Uterus (tissue), 4 donors: ENCODE data around the gene C1R. TPM values are rescaled to one million over a fixed set of nuclear protein-coding genes. Genes with fewer than 3 reads are reported as not detected.

Experiments used
- DNase-seq, 2 donors: peaks; one replicate each; pipeline ENCODE4 v3.0.0-alpha.2; 2019 to 2020
- H3K27ac ChIP-seq, 2 donors: fragments of 200-600 bp; sonication (generic); 1 replicate in 1 of 2; 2 replicates in 1 of 2; pipeline ENCODE4 v1.5.1; 2016 to 2018
- H3K27me3 ChIP-seq, 2 donors: fragments of 200-600 bp; sonication (generic); one replicate each; pipeline ENCODE4 v1.5.1; 2018 to 2019; ENCODE audit warnings: control low read depth in 1 of 2
- H3K36me3 ChIP-seq, 2 donors: fragments of 200-600 bp; sonication (generic); one replicate each; pipeline ENCODE4 v1.5.1; 2019; ENCODE audit warnings: control low read depth in 1 of 2
- H3K4me1 ChIP-seq, 2 donors: fragments of 200-600 bp; sonication (generic); one replicate each; pipeline ENCODE4 v1.5.1; 2018 to 2019; ENCODE audit warnings: control low read depth in 1 of 2
- H3K4me3 ChIP-seq, 2 donors: fragments of 200-600 bp; sonication (generic); 1 replicate in 1 of 2; 2 replicates in 1 of 2; pipeline ENCODE4 v1.5.1; 2018 to 2019; ENCODE audit warnings: mild to moderate bottlenecking in 1 of 2
- H3K9me3 ChIP-seq, 2 donors: fragments of 200-600 bp; sonication (generic); one replicate each; pipeline ENCODE4 v1.5.1; 2019; ENCODE audit warnings: control low read depth in 1 of 2
- POLR2A ChIP-seq, 2 donors: fragments of 450-650 bp; IDR thresholded peaks; one replicate each; pipeline ENCODE4 v1.6.1; 2016; ENCODE audit warnings: antibody characterized with exemption in 2 of 2, mild to moderate bottlenecking in 1 of 2, moderate library complexity in 1 of 2
- intact Hi-C: fragments of 100-400 bp; cut with DNase I; formaldehyde crosslinking; loops from one replicate; pipeline ENCODE4 v1.15.1; 2023; ENCODE audit warnings: low total_unique reads
- total RNA-seq, 4 donors: library from RNA; depleted of rRNA in 3 of 4; stranded (reverse); fragments of >200 nt in 3 of 4; gene quantifications; one replicate each; pipeline versions ENCODE4 v1.1.0 to v1.2.4, GENCODE V29; 2014 to 2023
- TF ChIP-seq, protein P1 (sequence below), 4 experiments: fragments of 200-600 bp in 2 of 4; fragments of 450-650 bp in 2 of 4; sonication (generic) in 2 of 4; IDR thresholded peaks; one replicate each; pipeline ENCODE4 v1.5.1; 2016 to 2019; ENCODE audit warnings: antibody characterized with exemption in 4 of 4, mild to moderate bottlenecking in 2 of 4, moderate library complexity in 1 of 4
- donor health status: DM: yes; HTN: yes; CAD: no.

The C1R gene
- total RNA-seq, 4 donors from 2014 or later = 128 to 571 (median 411) TPM

DNA sequence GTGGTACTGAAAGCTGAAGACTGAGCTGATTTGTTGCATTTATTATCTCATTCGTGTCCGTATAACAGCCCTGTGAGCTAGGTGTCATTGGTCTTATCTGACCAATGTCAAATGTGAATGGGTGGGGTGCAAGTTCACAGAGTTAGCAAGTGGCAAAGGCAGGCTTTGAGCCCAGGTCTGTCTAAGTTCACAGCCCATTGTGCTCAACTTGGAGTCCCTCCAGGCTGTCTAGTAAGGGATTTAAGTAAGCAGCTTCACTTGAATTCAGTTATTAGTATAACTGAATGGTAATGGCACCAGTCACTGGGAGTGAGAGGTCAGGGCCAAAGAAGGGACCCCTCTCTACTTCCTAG, 23.3 kb downstream of the C1R start:
- no peak for TF ChIP-seq POLR2A (IDR thresholded peaks at IDR 0.05)
- TF ChIP-seq, protein P1, sequence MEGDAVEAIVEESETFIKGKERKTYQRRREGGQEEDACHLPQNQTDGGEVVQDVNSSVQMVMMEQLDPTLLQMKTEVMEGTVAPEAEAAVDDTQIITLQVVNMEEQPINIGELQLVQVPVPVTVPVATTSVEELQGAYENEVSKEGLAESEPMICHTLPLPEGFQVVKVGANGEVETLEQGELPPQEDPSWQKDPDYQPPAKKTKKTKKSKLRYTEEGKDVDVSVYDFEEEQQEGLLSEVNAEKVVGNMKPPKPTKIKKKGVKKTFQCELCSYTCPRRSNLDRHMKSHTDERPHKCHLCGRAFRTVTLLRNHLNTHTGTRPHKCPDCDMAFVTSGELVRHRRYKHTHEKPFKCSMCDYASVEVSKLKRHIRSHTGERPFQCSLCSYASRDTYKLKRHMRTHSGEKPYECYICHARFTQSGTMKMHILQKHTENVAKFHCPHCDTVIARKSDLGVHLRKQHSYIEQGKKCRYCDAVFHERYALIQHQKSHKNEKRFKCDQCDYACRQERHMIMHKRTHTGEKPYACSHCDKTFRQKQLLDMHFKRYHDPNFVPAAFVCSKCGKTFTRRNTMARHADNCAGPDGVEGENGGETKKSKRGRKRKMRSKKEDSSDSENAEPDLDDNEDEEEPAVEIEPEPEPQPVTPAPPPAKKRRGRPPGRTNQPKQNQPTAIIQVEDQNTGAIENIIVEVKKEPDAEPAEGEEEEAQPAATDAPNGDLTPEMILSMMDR (IDR thresholded peaks at IDR 0.05) = no peak

DNA sequence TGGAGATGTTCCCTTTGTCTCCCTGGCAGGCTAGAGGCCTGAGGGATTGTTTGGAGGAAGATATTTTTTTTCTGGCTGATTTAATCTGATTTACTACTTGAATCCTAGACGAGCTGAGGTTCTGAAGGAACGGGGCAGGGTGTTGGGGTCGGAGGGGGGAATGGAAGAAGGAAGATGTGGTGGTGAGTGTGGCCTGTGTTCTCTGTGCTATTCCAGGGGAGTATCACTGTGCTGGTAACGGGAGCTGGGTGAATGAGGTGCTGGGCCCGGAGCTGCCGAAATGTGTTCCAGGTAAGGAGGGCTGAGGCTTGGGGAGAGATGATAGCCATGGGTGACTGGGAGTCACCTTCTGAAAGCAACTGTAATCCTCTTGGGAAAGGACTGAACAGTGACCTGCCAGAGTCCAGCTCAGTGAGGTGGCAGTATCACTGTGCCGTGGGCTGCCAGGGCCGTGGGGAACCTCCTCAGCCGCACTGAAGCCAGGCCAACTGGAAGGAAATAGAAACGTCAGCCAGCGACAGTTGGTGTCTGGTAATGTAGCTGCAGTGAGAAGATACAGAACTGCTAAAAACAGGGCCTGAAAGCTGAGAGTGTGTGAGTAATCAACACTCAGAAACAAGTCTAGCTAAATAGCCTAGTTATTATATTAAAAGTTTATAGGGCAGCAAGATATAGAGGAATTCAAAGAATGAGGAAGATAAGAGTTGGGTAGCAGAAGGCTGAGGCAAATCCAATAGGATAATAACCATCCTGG, 23.8 kb downstream of the C1R start:
- Histone ChIP-seq H3K4me3 (no peak overlapping the region), H3K9me3 (no peaks in the 10 kb centered on the region), H3K27ac (peak overlapping the region; percentile 19 to 34), H3K36me3 (no peaks in the 10 kb centered on the region), H3K4me1 (no peaks in the 10 kb centered on the region), H3K27me3 (no peaks in the 10 kb centered on the region)
- TF ChIP-seq POLR2A (IDR thresholded peaks at IDR 0.05) = no peak
- TF ChIP-seq, protein P1 (IDR thresholded peaks at IDR 0.05) = no peak
- intact Hi-C loops = no loop called here
- DNase-seq = no peak

More for the DNA sequence above, 23.3 kb downstream of the C1R start:
- intact Hi-C loops = no loop called here
- no peaks in the 10 kb centered on the region for H3K27me3 ChIP-seq
- no peaks in the 10 kb centered on the region for H3K4me1 ChIP-seq
- H3K36me3 ChIP-seq = no peaks in the 10 kb centered on the region
- H3K9me3 ChIP-seq = no peaks in the 10 kb centered on the region
- H3K4me3 ChIP-seq = no peak overlapping the region
- no peak for DNase-seq
- peak overlapping the region in 1 of 2 donors; percentile 19 for H3K27ac ChIP-seq

DNA sequence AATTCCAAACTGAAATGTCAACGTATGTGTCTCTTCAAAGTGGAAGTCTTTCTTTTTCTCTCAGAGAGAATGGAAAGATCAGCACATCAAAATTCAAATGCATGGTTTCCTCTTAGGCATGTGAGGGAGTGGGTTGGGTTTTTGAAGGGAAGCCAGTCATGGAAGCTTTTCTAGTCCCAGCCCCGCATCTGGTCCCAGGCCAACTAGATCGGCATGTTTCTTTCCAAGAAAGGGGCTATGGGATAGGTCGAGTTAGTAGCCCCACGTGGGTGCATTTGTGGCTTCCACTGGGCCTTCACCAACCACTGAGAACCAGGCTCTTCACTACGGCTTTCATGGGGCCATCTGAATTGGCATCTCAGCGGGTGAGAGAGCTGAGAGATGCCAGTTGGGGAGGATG, 25.1 kb downstream of the C1R start:
- H3K36me3 ChIP-seq = no peaks in the 10 kb centered on the region
- H3K27me3 ChIP-seq = no peaks in the 10 kb centered on the region
- no peaks in the 10 kb centered on the region for H3K9me3 ChIP-seq
- TF ChIP-seq, protein P1 (IDR thresholded peaks at IDR 0.05) = no peak
- TF ChIP-seq POLR2A (IDR thresholded peaks at IDR 0.05) = no peak
- DNase-seq = no peak
- H3K4me1 ChIP-seq = no peaks in the 10 kb centered on the region
- intact Hi-C loops = no loop called here
- no peak overlapping the region for H3K27ac ChIP-seq
- H3K4me3 ChIP-seq = no peak overlapping the region

DNA sequence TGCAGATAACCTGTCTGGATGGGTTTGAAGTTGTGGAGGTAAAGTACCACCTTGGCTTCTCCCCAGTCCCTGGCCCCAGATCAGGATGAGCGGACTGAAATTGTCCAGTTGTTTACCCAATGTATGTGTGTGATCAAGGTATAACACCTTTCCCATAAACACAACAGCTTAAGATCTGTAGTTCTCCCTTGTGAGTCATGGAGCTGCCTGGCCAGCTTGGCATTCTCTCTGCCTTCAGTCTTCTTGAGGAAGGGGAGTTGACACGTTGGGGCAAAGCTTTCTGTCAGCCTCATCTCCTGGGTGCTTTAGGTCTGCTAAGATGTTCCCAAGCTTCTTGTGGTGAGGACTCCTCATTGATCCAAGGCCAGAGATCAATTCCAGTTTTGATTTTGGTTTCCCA, 25.6 kb downstream of the C1R start:
- intact Hi-C loops = no loop called here
- Histone ChIP-seq H3K27ac (no peak overlapping the region), H3K4me1 (no peaks in the 10 kb centered on the region), H3K4me3 (no peak overlapping the region), H3K36me3 (no peaks in the 10 kb centered on the region), H3K9me3 (no peaks in the 10 kb centered on the region), H3K27me3 (no peaks in the 10 kb centered on the region)
- no peak for DNase-seq
- TF ChIP-seq, protein P1 (IDR thresholded peaks at IDR 0.05) = no peak
- TF ChIP-seq POLR2A (IDR thresholded peaks at IDR 0.05) = no peak

DNA sequence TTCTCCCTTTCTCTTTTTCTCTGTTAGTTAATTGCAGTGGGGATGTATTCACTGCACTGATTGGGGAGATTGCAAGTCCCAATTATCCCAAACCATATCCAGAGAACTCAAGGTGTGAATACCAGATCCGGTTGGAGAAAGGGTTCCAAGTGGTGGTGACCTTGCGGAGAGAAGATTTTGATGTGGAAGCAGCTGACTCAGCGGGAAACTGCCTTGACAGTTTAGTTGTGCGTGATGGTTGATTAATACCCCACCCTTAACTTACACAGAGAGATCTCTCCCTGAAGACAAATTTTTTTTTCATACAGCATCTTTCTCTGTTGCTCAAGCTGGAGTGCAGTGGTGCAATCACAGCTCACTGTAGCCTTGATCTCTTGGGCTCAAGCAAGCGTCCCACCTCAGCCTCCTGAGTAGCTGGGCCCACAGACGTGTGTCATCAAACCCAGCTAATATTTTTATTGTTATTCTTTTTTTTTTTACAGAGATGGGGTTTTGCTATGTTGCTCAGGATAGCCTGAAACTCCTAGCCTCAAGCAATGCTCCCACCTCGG, 27.1 kb downstream of the C1R start:
- intact Hi-C loops = no loop called here
- Histone ChIP-seq H3K27me3 (no peaks in the 10 kb centered on the region), H3K4me3 (no peak overlapping the region), H3K27ac (no peak overlapping the region), H3K36me3 (no peaks in the 10 kb centered on the region), H3K9me3 (no peaks in the 10 kb centered on the region), H3K4me1 (no peaks in the 10 kb centered on the region)
- no peak for DNase-seq
- TF ChIP-seq, protein P1 (IDR thresholded peaks at IDR 0.05) = no peak
- no peak for TF ChIP-seq POLR2A (IDR thresholded peaks at IDR 0.05)
